ENCODE results near the gene CTXND2.
"Not testable (repeated sequence)": the region's sequence is repeated elsewhere in the genome, so short reads cannot be mapped to it uniquely, and the experiment has no call there.

CTXND2 gene

DNA sequence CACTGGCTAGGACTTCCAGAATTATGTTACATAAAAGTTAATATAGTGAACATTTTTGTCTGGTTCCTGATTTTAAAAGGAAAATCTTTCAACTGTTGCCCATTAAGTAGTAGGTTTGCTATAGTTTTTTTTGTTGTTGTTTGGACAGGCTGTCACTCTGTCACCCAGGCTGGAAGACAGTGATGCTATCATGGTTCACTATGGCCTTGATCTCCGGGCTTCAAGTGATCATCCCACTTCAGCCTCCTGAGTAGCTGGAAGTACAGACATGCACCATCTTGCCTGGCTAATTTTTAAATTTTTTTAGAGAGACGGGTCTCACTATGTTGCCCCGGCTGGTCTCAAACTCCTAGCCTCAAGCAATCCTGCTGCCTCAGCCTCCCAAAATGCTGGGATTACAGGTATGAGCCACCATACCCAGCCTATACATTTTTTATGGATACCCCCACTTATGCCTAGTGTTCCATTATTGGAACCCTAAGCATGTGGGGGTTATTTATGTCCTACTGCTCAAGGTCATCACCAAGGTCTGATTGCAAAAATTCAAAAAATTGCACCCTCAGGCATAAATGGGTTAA lies 6.5 kb downstream of the CTXND2 start:
- DNase-seq, result no peak

- DNase-seq, result no peak
Observed at GRCh38 chr1:150895618-150896017, 8.7 kb downstream of the CTXND2 start.

- not testable (repeated sequence) for DNase-seq
Observed at GRCh38 chr1:150899795-150900194, 12.9 kb downstream of the CTXND2 start.

DNA sequence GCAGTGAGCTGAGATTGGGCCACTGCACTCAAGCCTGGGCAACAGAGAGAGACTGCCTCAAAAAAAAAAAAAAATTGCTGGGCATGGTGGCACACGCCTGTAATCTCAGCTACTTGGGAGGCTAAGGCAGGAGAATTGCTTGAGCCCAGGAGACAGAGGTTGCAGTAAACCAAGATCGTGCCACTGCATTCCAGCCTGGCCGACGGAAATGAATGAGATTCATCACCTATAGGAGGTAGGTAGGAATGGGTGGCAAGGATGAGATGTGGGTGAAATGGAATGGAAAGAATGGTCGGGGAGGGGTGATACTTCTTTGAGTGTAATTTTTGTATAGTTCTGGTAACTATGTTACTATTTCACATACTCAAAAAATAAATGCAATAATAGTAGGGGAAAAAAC lies 15.4 kb downstream of the CTXND2 start:
- DNase-seq, result no peak

- DNase-seq, result no peak
Observed at GRCh38 chr1:150902751-150903150, 15.8 kb downstream of the CTXND2 start.

GRCh38 chr1:150905301-150905700 lies 18.4 kb downstream of the CTXND2 start:
- no peak for DNase-seq

DNA sequence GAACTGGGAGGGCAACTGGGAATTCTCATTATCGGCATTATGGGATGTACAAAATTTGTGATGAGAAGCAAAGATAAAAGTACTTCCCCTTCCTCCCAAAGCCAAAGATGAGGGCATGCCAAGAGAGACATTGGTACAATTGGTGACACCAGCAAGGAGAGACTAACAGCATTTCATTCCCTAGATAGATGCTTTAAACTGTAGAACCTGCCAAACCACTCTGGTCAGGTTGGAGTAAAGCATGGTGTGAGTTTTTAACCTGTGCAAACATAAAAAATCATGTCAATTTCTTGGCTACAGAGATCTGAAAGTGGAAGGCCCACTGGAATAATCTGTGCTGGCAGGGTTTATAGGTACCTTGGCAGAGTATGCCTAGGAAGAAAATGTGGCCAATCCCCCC lies 19.4 kb downstream of the CTXND2 start:
- DNase-seq, result no peak

- no peak for DNase-seq
Observed at GRCh38 chr1:150906813-150907212, 19.9 kb downstream of the CTXND2 start.

- DNase-seq, result peak; percentile 52
Observed at GRCh38 chr1:150909585-150910180, 22.7 kb downstream of the CTXND2 start.

GRCh38 chr1:150912623-150913022 lies 25.7 kb downstream of the CTXND2 start:
- no peak for DNase-seq

DNA sequence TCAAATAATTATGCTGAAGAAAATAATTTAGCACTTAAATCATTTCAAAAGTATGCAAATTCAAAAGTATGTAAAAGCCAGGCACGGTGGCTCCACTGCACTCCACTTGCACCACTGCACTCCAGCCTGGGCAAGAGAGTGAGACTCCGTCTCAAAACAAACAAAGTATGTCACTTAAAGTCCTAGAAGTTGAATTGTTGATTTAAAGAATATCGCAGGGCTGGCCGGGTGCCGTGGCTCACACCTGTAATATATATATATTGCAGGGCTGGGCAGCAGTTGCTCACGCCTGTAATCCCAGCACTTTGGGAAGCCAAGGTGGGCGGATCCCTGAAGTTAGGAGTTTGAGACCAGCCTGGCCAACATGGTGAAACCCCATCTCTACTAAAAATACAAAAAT lies 30.5 kb downstream of the CTXND2 start:
- no peak for DNase-seq

DNA sequence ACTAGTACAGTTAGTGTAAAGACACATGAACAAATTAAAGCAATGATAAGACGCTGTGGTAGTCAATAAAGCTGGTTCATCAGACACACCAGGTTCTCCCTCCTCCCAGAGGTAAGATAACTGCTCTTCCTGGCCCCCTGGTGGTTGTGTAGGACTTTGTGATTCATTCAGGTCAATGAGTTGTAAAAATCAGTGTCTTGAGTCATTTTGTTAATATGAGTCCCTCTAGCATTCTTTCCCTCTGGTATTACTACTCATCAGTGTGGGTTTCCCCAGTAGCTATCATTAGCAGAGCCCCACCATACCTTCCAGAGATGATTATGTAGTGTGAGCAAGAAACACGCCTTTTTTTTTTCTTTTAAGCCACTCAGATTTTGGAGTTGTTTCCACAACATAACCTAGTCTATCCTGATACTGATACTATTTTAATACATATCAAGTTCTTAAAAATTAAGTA lies 35.6 kb downstream of the CTXND2 start:
- DNase-seq, result peak; percentile 78

DNA sequence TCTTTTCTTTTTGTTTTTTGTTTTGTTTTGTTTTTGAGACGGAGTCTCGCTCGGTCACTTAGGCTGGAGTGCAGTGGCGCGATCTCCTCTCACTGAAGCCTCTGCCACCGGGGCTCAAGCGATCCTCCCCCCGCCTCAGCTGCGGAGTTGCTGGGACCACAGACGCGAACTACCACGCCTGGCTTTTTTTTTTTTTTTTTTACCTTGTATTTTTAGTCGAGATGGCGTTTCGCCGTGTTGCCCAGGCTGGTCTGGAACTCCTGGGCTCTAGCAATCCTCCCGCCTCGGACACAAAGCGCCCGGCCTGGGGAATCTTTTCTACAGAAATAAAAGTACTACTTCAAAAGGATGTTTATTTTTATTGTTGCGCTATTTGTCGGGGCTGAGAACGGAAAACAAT lies 38.1 kb downstream of the CTXND2 start:
- no peak for DNase-seq

- DNase-seq, result peak; percentile 99
Observed at GRCh38 chr1:150926097-150926741, 39.3 kb downstream of the CTXND2 start, which contains the start of gene SETDB1. SETDB1 (plus strand) TSS chr1:150926363; CDS start chr1:150927715, 1,352 bp downstream.

- peak; percentile 70 for DNase-seq
Observed at GRCh38 chr1:150927624-150928023, 40.7 kb downstream of the CTXND2 start.

- DNase-seq, result peak; percentile 40
Observed at GRCh38 chr1:150928286-150928685, 41.4 kb downstream of the CTXND2 start.

DNA sequence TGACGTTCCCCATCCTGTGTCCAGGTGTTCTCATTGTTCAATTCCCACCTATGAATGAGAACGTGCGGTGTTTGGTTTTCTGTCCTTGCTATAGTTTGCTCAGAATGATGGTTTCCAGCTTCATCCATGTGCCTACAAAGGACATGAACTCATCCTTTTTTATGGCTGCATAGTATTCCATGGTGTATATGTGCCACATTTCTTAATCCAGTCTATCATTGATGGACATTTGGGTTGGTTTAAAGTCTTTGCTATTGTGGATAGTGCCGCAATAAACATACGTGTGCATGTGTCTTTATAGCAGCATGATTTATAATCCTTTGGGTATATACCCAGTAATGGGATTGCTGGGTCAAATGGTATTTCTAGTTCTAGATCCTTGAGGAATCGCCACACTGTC lies 41.8 kb downstream of the CTXND2 start:
- not testable (repeated sequence) for DNase-seq

- DNase-seq, result no peak
Observed at GRCh38 chr1:150931773-150932172, 44.8 kb downstream of the CTXND2 start.

DNA sequence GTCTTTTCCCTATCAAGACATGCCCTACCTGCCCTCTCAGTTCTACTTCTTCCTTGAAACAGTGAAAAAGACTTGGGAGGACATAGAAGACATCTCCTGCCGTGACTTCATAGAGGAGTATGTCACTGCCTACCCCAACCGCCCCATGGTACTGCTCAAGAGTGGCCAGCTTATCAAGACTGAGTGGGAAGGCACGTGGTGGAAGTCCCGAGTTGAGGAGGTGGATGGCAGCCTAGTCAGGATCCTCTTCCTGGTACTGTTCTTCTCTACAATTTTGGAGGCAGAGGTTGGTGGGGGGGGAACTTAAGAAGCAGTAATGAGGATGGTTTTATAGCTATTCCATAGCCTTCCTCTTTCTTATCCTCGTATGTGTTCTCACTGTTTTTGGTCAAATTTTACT lies 57.9 kb downstream of the CTXND2 start:
- DNase-seq, result peak; percentile 13

GRCh38 chr1:150954708-150955107 lies 67.8 kb downstream of the CTXND2 start:
- DNase-seq, result no peak

- DNase-seq, result no peak
Observed at GRCh38 chr1:150955280-150955679, 68.3 kb downstream of the CTXND2 start.

DNA sequence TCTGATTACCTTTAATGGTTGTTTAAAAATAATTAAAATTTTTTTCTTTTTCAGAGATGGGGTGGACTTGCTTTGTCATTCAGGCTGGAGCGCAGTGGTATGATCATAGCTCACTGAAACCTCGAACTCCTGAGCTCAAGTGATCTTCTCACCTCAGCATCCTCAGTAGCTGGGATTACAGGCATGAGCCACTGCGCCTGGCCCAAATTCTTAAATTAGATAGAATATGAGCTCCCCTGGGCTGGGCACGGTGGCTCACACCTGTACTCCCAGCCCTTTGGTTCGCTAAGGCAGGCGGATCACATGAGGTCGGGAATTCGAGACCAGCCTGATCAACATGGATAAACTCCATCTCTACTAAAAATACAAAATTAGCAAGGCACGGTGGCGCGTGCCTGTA lies 70.7 kb downstream of the CTXND2 start:
- DNase-seq, result no peak

- DNase-seq, result no peak
Observed at GRCh38 chr1:150960646-150961045, 73.7 kb downstream of the CTXND2 start.

GRCh38 chr1:150961756-150962155 lies 74.8 kb downstream of the CTXND2 start:
- no peak for DNase-seq
